LNCAP (cell line): ENCODE measurements around the gene NRAS.

Source experiments
- CTCF ChIP-seq: fragments of 450-650 bp; IDR thresholded peaks from 2 replicates; pipeline ENCODE4 v1.5.1; 2017; ENCODE audit warnings: mild to moderate bottlenecking

The NRAS gene

GRCh38 chr1:114720492-114720891, 3.9 kb upstream of the NRAS start:
- no peak for TF ChIP-seq CTCF

- TF ChIP-seq CTCF = no peak
Observed at GRCh38 chr1:114719424-114719787, 2.8 kb upstream of the NRAS start.

- TF ChIP-seq CTCF = no peak
Observed at GRCh38 chr1:114718661-114719423, 2.3 kb upstream of the NRAS start.

GRCh38 chr1:114715952-114716303, 643 bp downstream of the NRAS start:
- TF ChIP-seq CTCF = no peak

- TF ChIP-seq CTCF = no peak
Observed at GRCh38 chr1:114712977-114713376, 3.6 kb downstream of the NRAS start.

- TF ChIP-seq CTCF = no peak
Observed at GRCh38 chr1:114710360-114710759, 6.2 kb downstream of the NRAS start.

GRCh38 chr1:114707604-114708003, 9.0 kb downstream of the NRAS start:
- TF ChIP-seq CTCF = no peak

GRCh38 chr1:114703242-114703641, 13.3 kb downstream of the NRAS start:
- TF ChIP-seq CTCF = no peak
